COLO829 (cell line): ENCODE results near the gene B3GNT5.
"Not testable (repeated sequence)": the region's sequence is repeated elsewhere in the genome, so short reads cannot be mapped to it uniquely, and the experiment has no call there.

Experiments used
- DNase-seq: peaks from one replicate; pipeline ENCODE4 v3.0.0; 2012; ENCODE audit warnings: low spot score

B3GNT5 gene

GRCh38 chr3:183252973-183253527 is at the start of gene B3GNT5:
B3GNT5 (plus strand) TSS chr3:183253253; CDS start chr3:183269799, 16,546 bp downstream.
- DNase-seq: no peak

GRCh38 chr3:183203670-183204069 is 49.4 kb upstream of the B3GNT5 start:
- DNase-seq: no peak

DNA sequence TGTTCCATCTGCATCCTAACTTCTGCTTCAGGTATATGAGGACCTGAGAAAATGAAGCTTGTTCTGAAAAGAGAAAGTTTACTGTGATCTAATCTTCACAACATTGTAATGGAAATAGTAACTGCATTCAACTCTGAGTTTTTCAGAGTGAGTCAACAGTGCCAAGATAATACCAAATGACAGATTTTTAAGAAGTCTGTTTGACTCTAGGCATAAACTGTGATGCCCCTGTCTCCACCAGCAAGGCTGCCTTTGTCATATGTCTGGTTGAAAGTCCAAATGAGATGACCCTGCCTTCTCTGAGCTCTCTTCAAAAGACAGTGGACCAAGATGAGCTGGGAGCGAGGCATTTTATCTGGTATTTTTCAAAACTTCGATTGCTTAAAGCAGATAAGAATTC is 44.8 kb upstream of the B3GNT5 start:
- no peak for DNase-seq

DNA sequence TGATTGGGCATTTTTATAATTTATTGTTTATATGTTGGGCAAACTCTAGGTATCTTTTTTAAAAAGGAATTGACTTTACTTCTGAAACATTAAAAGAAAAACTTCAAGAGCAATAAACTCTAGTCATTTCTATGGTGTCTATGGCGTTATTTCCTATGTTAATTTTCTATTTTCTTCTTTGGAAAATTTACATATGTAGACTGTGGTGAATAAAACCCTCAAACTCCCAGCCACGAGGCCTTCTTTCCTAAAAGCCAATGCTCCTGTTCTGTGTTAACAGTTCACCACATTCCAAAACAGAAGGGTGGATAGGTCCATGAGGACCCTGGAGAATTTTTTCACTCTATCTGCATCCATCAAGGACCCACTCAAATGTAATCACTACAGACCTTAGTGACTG is 44.3 kb upstream of the B3GNT5 start:
- DNase-seq: no peak

- no peak for DNase-seq
Observed at GRCh38 chr3:183210341-183210740, 42.7 kb upstream of the B3GNT5 start.

GRCh38 chr3:183210862-183211341 is 42.2 kb upstream of the B3GNT5 start:
- DNase-seq: no peak

- no peak for DNase-seq
Observed at GRCh38 chr3:183211352-183211751, 41.7 kb upstream of the B3GNT5 start.

GRCh38 chr3:183212096-183212495 is 41.0 kb upstream of the B3GNT5 start:
- no peak for DNase-seq

DNA sequence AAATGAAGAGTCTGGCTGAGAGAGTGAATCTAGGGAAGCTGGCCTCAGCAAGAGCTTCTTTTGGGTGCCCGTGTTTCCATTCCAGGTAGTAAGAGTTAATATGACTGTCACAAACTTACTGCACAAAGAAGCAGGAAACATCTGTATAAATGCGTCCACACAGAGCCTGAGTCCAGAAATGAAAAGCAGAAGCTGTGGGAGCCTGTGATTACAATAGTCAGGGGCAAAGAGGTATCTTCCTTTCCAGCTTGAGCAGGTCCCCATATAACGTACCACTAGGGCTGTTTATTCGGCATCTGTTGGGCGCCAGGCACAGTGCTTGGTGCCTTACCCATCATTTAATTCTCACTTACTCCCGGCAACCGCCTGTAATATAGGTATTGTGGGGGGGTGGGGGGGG is 40.5 kb upstream of the B3GNT5 start:
- DNase-seq: no peak

GRCh38 chr3:183213415-183214276 is 39.4 kb upstream of the B3GNT5 start:
- DNase-seq: no peak

DNA sequence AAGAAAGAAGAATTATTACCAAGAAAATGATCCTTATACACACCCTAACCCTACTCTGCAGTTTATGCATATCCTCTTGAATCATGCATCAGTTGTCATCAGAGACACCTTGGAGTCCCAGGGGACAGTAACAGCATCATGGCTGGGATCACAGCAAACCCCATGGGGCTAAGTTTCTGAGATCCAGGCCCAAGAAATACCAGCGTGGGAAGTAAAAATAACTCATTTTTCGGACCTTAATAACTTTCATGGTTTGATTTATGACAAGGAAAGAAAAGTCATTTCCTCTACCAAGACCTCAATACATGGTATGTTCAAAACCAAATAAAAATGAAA is 38.8 kb upstream of the B3GNT5 start:
- no peak for DNase-seq

DNA sequence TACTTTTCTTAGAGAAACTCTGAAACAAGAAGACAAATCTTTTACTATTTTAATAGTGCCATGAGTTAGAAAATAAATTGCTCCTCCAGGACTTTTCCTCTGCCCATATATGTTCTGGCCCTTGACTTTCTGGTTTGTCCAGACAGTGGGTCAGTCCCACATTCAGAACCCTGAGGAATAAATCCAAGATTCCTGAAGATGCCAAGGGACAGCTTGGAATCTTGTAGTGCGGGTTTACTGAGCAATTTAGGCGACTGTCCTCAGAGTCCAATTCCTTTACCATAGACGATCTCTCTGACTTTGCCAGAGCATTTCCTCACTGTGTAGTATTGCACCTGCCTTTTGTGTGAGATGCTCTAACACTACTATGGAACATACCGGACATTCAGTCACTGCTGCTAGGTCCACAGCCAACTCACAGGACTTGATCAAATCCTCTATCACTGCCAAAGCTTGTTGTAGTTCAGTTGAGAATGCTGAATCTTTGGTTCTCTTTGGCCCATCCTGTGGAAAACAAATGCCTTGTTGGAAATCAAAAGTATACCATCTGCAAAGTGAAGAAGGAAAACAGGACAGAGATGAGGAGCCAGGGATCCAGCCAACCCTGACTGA is 37.4 kb upstream of the B3GNT5 start:
- DNase-seq: no peak

GRCh38 chr3:183217548-183218332 is 35.3 kb upstream of the B3GNT5 start:
- DNase-seq: no peak

GRCh38 chr3:183218826-183219225 is 34.2 kb upstream of the B3GNT5 start:
- no peak for DNase-seq

GRCh38 chr3:183220828-183221227 is 32.2 kb upstream of the B3GNT5 start:
- no peak for DNase-seq

DNA sequence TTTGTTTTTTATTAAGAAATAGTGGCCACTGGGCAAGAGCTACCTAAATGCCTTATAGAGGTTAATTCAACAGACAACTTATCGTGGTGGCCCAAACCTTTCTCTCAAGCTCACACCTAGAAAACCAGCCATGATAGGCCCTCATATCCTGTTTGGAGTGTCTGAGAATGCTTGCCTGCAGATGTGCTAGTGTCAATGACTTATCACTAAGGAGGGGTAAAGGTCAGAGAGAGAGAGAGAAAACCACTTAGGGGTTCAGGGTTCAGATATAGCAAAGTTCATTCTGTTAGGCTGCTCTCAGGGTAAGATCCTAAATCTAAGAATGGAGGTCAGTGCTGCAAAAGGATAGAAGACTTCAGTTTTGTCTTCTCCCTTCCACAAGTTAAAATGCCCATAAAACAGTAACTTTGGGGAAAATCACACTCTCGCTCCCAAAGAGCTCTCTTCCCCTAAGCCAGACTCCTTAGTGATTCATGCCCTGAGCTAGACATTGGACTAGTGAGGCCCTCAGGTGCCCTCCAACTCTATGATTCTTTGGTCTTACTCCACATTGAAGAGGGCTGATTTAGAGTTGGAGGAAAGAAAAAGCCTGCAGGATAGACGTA is 30.3 kb upstream of the B3GNT5 start:
- no peak for DNase-seq

DNA sequence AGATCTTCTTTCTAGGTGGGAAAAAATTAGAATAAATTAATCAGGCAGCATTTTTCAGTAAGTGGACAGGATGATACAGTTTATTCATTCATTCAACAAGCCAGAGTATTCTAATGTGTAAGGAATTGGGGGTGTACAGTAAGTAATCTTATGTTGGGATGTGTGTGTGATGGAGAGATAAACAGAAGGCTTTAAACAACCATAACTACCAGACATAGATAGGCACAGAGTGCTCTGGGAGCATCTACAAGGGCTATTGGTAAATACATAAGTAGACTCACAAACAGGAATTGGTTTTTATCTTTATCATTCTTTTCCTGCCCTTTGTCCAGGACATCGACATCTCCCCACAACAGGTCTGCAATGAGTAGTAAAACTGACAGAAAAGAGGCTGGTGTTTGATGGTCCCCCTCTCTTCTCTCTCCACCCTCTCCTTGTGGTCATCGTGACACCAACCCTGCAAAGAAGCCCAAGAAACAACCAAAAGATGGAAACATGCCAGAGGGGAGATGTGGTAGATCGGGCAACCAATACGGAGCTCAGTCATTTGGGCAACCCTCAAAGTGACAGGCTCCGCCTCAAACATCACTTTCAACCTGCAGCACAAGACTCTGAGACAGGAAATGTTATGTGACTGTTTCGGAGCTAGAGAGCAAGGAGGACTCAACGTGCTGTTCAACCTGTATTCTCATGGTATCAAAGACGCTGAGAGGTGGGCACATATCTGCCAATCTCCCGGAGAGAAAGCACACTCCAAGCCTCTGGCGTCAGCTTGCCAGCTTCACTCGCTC is 28.7 kb upstream of the B3GNT5 start:
- no peak for DNase-seq

DNA sequence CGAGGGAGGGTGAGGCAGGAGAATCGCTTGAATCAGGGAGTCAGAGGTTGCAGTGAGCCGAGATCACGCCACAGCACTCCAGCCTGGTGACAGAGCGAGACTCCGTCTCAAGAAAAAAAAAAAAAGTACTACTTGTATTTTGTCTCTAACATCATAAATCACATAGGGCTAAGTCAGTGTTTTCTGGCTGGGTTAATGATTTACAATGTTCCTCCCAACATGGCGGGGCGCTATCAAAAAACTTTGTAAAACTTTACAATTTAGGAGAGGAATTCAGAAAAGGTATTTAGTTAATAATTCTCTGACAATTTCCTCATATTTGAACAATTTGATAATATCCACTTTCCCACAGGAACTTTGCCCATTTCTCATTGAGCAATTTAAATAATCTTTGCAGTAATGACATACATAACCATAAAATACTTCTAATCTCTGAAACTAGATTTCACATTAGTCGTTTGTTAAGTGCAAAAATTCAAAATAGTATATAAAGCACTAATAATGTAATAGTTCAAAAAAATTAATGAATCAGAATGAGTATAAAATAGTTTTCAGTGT is 26.6 kb upstream of the B3GNT5 start:
- no peak for DNase-seq

DNA sequence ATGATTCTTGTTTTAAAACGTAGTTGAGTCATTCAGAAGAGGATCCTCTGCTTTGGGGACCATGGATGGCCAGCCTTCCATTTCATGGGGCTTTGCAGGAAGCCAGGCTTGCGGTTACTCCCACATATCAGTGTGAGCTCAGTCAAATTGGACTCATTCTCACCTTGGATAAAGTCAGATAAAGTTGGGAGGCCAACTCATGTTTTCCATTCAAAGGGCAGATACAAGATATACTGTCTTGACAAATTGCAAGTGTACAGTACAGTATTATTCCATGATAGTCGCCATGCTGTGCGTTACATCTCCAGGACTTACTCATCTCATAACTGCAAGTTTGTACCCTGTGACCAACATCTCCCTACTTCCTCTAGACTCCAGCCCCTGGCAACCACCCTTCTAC is 25.5 kb upstream of the B3GNT5 start:
- no peak for DNase-seq

GRCh38 chr3:183229178-183229577 is 23.9 kb upstream of the B3GNT5 start:
- DNase-seq: no peak

DNA sequence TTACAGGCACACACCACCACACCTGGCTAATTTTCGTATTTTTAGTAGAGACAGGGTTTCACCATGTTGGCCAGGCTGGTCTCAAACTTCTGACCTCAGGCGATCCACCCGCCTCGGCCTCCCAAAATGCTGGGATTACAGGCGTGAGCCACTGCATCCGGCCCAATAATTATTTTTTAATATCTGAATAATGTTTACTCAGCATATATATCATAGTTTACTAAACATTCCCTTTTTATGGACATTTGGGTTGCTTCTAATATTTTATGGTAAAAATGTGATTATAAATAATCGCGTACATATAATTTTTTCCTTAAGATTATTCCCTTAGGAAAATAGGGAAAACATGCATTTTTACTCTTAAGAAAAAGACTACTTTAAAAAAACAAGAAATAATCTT is 22.8 kb upstream of the B3GNT5 start:
- not testable (repeated sequence) for DNase-seq
